Measurements from ENCODE around the gene SPTBN4. TPM values are rescaled to one million over a fixed set of nuclear protein-coding genes. Genes with fewer than 3 reads are reported as not detected.

SPTBN4 gene
- total RNA-seq, 1 donor from 2014 or later, result 0.43 TPM

GRCh38 chr19:40614622-40615411 lies 148.0 kb downstream of the SPTBN4 start:
- intact Hi-C loops (cut with DNase I), result no loop called here
- Histone ChIP-seq H3K27ac (peak overlapping the region; percentile 39 to 44), H3K4me3 (peak overlapping the region; percentile 27 to 59), H3K36me3 (peaks cover 31 to 52% of the 10 kb centered on the region in 2 donors), H3K4me1 (peaks cover 3 to 13% of the 10 kb centered on the region in 2 donors), H3K27me3 (no peaks in the 10 kb centered on the region), H3K9me3 (no peaks in the 10 kb centered on the region)
- peak in 1 of 2 donors; percentile 90 for DNase-seq (ENCODE audit: low spot score in 2 of 2)
- no peak for TF ChIP-seq CTCF (IDR thresholded peaks at IDR 0.05)

GRCh38 chr19:40616178-40616577 lies 149.4 kb downstream of the SPTBN4 start:
- DNase-seq (ENCODE audit: low spot score in 2 of 2), result no peak
- Histone ChIP-seq H3K4me3 (no peak overlapping the region), H3K27ac (no peak overlapping the region), H3K4me1 (peaks cover 0 to 2% of the 10 kb centered on the region in 2 donors), H3K36me3 (peaks cover 44 to 63% of the 10 kb centered on the region in 2 donors), H3K9me3 (no peaks in the 10 kb centered on the region), H3K27me3 (no peaks in the 10 kb centered on the region)
- no peak for TF ChIP-seq CTCF (IDR thresholded peaks at IDR 0.05)
- intact Hi-C loops (cut with DNase I), result no loop called here

DNA sequence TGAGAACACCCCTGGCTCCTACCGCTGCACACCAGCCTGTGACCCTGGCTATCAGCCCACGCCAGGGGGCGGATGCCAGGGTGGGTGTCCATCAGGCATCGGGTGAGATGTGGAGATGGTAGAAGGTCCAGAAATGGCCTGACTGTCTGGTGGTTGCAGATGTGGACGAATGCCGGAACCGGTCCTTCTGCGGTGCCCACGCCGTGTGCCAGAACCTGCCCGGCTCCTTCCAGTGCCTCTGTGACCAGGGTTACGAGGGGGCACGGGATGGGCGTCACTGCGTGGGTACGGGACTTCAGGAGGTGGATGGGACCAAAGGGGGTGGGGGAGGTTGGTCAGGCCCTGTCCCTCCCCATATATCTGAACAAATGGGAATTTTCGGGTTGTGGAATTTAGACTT lies 150.1 kb downstream of the SPTBN4 start:
- intact Hi-C loops (cut with DNase I), result no loop called here
- H3K4me1 ChIP-seq, result no peaks in the 10 kb centered on the region
- H3K27me3 ChIP-seq, result no peaks in the 10 kb centered on the region
- H3K36me3 ChIP-seq, result peaks cover 46 to 69% of the 10 kb centered on the region in 2 donors
- H3K27ac ChIP-seq, result no peak overlapping the region
- DNase-seq (ENCODE audit: low spot score in 2 of 2), result no peak
- no peak for TF ChIP-seq CTCF (IDR thresholded peaks at IDR 0.05)
- no peaks in the 10 kb centered on the region for H3K9me3 ChIP-seq
- H3K4me3 ChIP-seq, result no peak overlapping the region

DNA sequence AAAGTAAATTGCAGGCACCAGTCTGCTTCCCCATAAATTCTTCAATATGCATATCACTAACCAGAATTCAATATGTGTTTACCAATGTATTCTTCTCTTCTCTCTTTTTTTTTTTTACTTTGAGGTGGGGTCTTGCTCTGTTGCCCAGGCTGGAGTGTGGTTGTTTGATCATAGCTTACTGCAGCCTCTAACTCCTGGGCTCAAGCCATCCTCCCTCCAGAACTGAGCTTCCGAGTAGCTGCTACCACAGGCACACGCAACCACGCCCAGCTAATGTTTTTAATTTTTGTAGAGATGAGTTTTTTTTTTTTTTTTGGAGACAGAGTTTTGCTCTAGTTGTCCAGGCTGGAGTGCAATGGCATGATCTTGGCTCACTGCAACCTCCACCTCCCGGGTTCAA lies 151.2 kb downstream of the SPTBN4 start:
- H3K36me3 ChIP-seq, result peaks cover 52 to 70% of the 10 kb centered on the region in 2 donors
- no peak overlapping the region for H3K4me3 ChIP-seq
- H3K27me3 ChIP-seq, result no peaks in the 10 kb centered on the region
- H3K9me3 ChIP-seq, result no peaks in the 10 kb centered on the region
- TF ChIP-seq CTCF (IDR thresholded peaks at IDR 0.05), result no peak
- H3K4me1 ChIP-seq, result no peaks in the 10 kb centered on the region
- no peak for DNase-seq (ENCODE audit: low spot score in 2 of 2)
- intact Hi-C loops (cut with DNase I), result no loop called here
- H3K27ac ChIP-seq, result no peak overlapping the region

- Histone ChIP-seq H3K4me3 (no peak overlapping the region), H3K4me1 (no peaks in the 10 kb centered on the region), H3K27ac (no peak overlapping the region), H3K27me3 (no peaks in the 10 kb centered on the region), H3K36me3 (peaks cover 46 to 70% of the 10 kb centered on the region in 2 donors), H3K9me3 (no peaks in the 10 kb centered on the region)
- intact Hi-C loops (cut with DNase I), result no loop called here
- no peak for DNase-seq (ENCODE audit: low spot score in 2 of 2)
- no peak for TF ChIP-seq CTCF (IDR thresholded peaks at IDR 0.05)
Observed at GRCh38 chr19:40619333-40620160, 152.7 kb downstream of the SPTBN4 start.
